MM.1S (cell line): ENCODE measurements around the gene HERPUD2.

Experiments
- CTCF ChIP-seq: fragments of 300-600 bp; sonication (generic); IDR thresholded peaks from 2 replicates; pipeline ENCODE4 v1.5.1; 2016; ENCODE audit warnings: antibody characterized with exemption, low read length, mixed read lengths
- EZH2 ChIP-seq: fragments of 300-600 bp; sonication (generic); optimal IDR thresholded peaks from 2 replicates; pipeline ENCODE3; 2017; ENCODE audit warnings: low read depth, mild to moderate bottlenecking, antibody characterized with exemption, low read length, mixed read lengths
- EZH2phosphoT487 ChIP-seq: fragments of 300-600 bp; sonication (generic); IDR thresholded peaks from 2 replicates; pipeline ENCODE4 v1.6.1; 2018; ENCODE audit warnings: antibody characterized with exemption, low read length

GRCh38 chr7:35604595-35604994, 90.3 kb downstream of the HERPUD2 start:
- no peak for TF ChIP-seq EZH2
- TF ChIP-seq CTCF: no peak
- no peak for TF ChIP-seq EZH2phosphoT487
